ENCODE measurements around the gene JPT1. TPM values are rescaled to one million over a fixed set of nuclear protein-coding genes. Genes with fewer than 3 reads are reported as not detected.

Gene JPT1
- total and polyA plus RNA-seq, 8 donors, result 8.0 to 405 (median 115) TPM

- intact Hi-C loops (cut with DNase I; ENCODE audit: low total_unique reads), result loop anchor here (10.0 kb wide), 1 partner anchor 61 kb away; no protein-coding TSS in a partner anchor
- peak overlapping the region; percentile 46 to 61 (median 48) for H3K4me3 ChIP-seq
- DNase-seq, result peak; percentile 94 to 97
- peaks cover 0 to 20% (median 7%) of the 10 kb centered on the region in 4 donors for H3K36me3 ChIP-seq
- 0 to 3% (median 1%) methylated on average over 17 to 22 of the region's 22 CpGs for WGBS, 5 donors
- TF ChIP-seq POLR2AphosphoS5 (IDR thresholded peaks at IDR 0.05), result peak in 1 of 3 donors; percentile 80
- no peak for TF ChIP-seq POLR2A (IDR thresholded peaks at IDR 0.05)
- TF ChIP-seq CTCF (IDR thresholded peaks at IDR 0.05), result peak in 5 of 7 experiments; percentile 90 to 98 (median 95)
- no peak for TF ChIP-seq EP300 (IDR thresholded peaks at IDR 0.05)
- no peaks in the 10 kb centered on the region for H3K9me3 ChIP-seq
- no peaks in the 10 kb centered on the region for H3K27me3 ChIP-seq
- H3K27ac ChIP-seq, result peak overlapping the region; percentile 84 to 91 (median 87)
- peaks cover 30 to 72% (median 56%) of the 10 kb centered on the region in 4 donors for H3K4me1 ChIP-seq
Measured at GRCh38 chr17:75113798-75114551, 40.3 kb downstream of the JPT1 start.

- intact Hi-C loops (cut with DNase I; ENCODE audit: low total_unique reads), result loop anchor here (10.0 kb wide), 1 partner anchor 63 kb away; no protein-coding TSS in a partner anchor
- Histone ChIP-seq H3K4me1 (peaks cover 30 to 80% (median 58%) of the 10 kb centered on the region in 4 donors), H3K27ac (no peak overlapping the region), H3K4me3 (peak overlapping the region in 1 of 4 donors; percentile 78), H3K9me3 (no peaks in the 10 kb centered on the region), H3K36me3 (peaks cover 0 to 12% (median 4%) of the 10 kb centered on the region in 4 donors), H3K27me3 (no peaks in the 10 kb centered on the region)
- 75 to 86% (median 81%) methylated on average over 7 of the region's 7 CpGs for WGBS, 5 donors
- no peak for DNase-seq
- TF ChIP-seq POLR2AphosphoS5 (IDR thresholded peaks at IDR 0.05), result no peak
- no peak for TF ChIP-seq POLR2A (IDR thresholded peaks at IDR 0.05)
- no peak for TF ChIP-seq EP300 (IDR thresholded peaks at IDR 0.05)
- no peak for TF ChIP-seq CTCF (IDR thresholded peaks at IDR 0.05)
Measured at GRCh38 chr17:75111777-75112335, 42.5 kb downstream of the JPT1 start.

- H3K27me3 ChIP-seq, result no peaks in the 10 kb centered on the region
- WGBS, 5 donors, result 13 to 27% (median 15%) methylated on average over 27 to 40 of the region's 40 CpGs
- peak overlapping the region; percentile 78 to 81 (median 80) for H3K4me3 ChIP-seq
- no peaks in the 10 kb centered on the region for H3K9me3 ChIP-seq
- no peak for TF ChIP-seq POLR2AphosphoS5 (IDR thresholded peaks at IDR 0.05)
- TF ChIP-seq EP300 (IDR thresholded peaks at IDR 0.05), result no peak
- no peak for TF ChIP-seq CTCF (IDR thresholded peaks at IDR 0.05)
- no peak for TF ChIP-seq POLR2A (IDR thresholded peaks at IDR 0.05)
- H3K27ac ChIP-seq, result peak overlapping the region; percentile 84 to 91 (median 86)
- H3K36me3 ChIP-seq, result peaks cover 0 to 3% (median 0%) of the 10 kb centered on the region in 4 donors
- H3K4me1 ChIP-seq, result peaks cover 30 to 80% (median 52%) of the 10 kb centered on the region in 4 donors
- DNase-seq, result peak; percentile 47 to 57
- intact Hi-C loops (cut with DNase I; ENCODE audit: low total_unique reads), result loop anchor here (10.0 kb wide), 1 partner anchor 64 kb away; no protein-coding TSS in a partner anchor
Measured at GRCh38 chr17:75110234-75110937, 43.9 kb downstream of the JPT1 start.

Measured in stomach (tissue), 9 donors.